ENCODE results near the gene AZU1.
A peak's percentile ranks its signal among the peaks of the same experiment; 100 is the strongest.

AZU1 gene

GRCh38 chr19:855566-856120 is 28.0 kb downstream of the AZU1 start:
- DNase-seq, result no peak

- no peak for DNase-seq
Observed at GRCh38 chr19:858284-858683, 30.6 kb downstream of the AZU1 start.

- DNase-seq, result no peak
Observed at GRCh38 chr19:858868-859843, 31.5 kb downstream of the AZU1 start, which contains the start of gene CFD. TSS of gene CFD (plus strand) at chr19:859664. CDS start at chr19:859690, 26 bp downstream.

GRCh38 chr19:861141-861755 is 33.6 kb downstream of the AZU1 start:
- DNase-seq, result no peak

- no peak for DNase-seq
Observed at GRCh38 chr19:861756-862580, 34.3 kb downstream of the AZU1 start.

- DNase-seq, result no peak
Observed at GRCh38 chr19:862581-863314, 35.1 kb downstream of the AZU1 start.

- no peak for DNase-seq
Observed at GRCh38 chr19:863315-863620, 35.6 kb downstream of the AZU1 start.

GRCh38 chr19:866769-867300 is 39.2 kb downstream of the AZU1 start:
- DNase-seq, result no peak

GRCh38 chr19:867301-867793 is 39.7 kb downstream of the AZU1 start:
- peak; percentile 41 to 72 for DNase-seq

GRCh38 chr19:867855-868457 is 40.3 kb downstream of the AZU1 start:
- DNase-seq, result no peak

GRCh38 chr19:868458-869244 is 41.0 kb downstream of the AZU1 start:
- no peak for DNase-seq

GRCh38 chr19:869245-870177 is 41.9 kb downstream of the AZU1 start:
- DNase-seq, result no peak

GRCh38 chr19:870314-870713 is 42.7 kb downstream of the AZU1 start:
- DNase-seq, result no peak

GRCh38 chr19:870963-871401 is 43.3 kb downstream of the AZU1 start:
- peak; percentile 63 to 85 for DNase-seq

GRCh38 chr19:871446-872265 is 44.0 kb downstream of the AZU1 start:
- no peak for DNase-seq

GRCh38 chr19:872266-872951 is 44.8 kb downstream of the AZU1 start:
- DNase-seq, result no peak

- DNase-seq, result no peak
Observed at GRCh38 chr19:873084-873483, 45.4 kb downstream of the AZU1 start.

GRCh38 chr19:873561-874041 is 46.0 kb downstream of the AZU1 start:
- no peak for DNase-seq

Measured in NCI-H2081 (cell line).